Measurements from ENCODE around the gene KCNJ10.
"Not testable (repeated sequence)": the region's sequence is repeated elsewhere in the genome, so short reads cannot be mapped to it uniquely, and the experiment has no call there.

Gene KCNJ10

DNA sequence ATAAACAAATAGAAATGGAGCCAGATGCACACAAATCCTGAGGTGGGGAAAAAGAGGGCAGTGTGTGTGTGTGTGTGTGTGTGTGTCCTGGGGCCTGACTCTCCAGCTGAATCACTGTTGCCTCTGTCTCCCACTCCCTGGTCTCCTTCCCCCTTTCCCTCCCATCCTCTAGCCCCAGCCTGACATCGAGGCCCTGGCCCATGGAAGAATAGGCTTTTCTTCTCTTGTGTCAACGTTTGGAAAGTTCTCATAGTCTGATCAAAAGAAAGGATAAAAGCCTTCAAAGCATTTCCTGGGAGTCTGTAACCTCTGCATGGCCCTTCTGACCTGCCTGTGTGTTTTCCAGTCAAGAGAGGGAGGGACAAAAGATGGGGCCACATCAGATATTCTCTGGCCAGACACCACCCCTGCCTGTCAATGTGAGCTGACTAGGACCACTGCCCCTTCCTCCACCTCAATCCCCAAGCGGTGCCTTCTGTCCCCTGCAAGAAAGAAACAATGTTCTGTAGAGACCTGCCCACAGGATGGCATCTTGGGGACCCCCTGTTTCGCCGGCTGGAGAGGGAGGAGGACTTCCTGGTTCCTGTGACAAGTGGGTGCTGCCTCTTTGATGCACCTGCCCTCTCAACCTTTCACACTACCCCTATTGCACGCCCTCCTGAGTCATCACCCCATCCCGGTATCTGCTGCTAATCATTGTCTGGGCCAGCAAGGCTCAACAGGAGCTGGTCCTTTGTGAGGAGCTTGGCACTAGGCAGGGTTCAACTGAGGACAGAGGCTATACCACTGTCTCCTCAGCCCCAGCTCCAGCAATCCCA is 16.2 kb downstream of the KCNJ10 start:
- DNase-seq: no peak

DNA sequence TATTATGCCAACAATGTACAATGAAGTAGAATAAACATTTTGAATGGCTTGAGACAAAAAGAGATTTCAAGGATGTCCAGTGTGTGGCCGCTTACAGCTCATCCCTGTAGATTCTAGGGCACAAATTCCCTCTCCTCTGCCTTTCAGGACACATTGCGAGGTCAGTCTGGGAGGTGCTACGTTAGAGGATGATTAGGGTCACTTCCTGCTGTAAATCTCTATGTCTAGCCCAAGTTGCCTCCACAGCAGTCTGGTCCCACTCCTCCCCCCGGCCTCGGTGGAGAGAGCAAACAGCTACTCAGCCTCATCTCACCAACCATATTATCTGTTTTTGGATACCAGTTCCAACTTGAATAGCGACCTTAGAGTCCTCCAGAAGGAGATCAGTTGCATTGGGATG is 17.0 kb downstream of the KCNJ10 start:
- DNase-seq: no peak

DNA sequence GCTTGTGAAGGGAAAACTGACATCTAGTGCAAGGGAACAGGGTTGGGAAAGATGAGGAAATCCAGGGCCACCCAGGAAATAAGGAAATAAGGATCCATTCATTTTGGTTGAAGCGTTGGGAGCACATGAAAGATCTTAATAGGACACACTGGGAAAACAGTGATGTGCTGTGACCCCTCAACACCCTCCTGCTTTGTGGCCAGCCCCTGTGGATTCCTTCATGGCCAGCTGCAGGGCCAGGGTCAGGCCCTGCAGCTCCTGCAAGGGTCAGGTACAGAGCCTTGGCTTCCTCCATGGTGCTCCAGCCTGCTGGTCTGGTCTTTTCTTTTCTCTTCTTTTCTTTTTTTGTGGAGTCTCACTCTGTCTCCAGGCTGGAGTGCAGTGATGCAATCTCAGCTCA is 19.3 kb downstream of the KCNJ10 start:
- DNase-seq: no peak

DNA sequence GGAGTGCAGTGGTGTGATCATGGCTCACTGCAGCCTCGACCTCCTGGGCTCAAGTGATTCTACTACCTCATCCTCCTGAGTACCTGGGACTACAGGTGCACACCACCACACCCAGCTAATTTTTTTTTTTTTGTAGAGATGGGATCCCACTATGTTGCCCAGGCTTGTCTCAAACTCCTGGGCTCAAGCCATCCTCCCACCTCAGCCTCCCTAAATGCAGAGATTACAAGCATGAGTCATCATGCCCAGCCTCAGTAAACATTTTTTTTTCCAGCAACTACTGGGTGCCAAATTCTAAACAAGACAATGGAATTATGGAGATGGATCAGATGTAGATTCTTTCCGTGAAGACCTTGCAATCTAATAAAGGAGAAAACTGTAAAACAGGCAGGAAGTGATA is 19.8 kb downstream of the KCNJ10 start:
- not testable (repeated sequence) for DNase-seq

GRCh38 chr1:160049101-160049500 is 20.9 kb downstream of the KCNJ10 start:
- DNase-seq: no peak

GRCh38 chr1:160048335-160048734 is 21.6 kb downstream of the KCNJ10 start:
- no peak for DNase-seq

- DNase-seq: no peak
These were observed 22.6 kb downstream of the KCNJ10 start for GRCh38 chr1:160047111-160047991.

GRCh38 chr1:160046494-160047110 is 23.4 kb downstream of the KCNJ10 start:
- DNase-seq: peak; percentile 47

GRCh38 chr1:160045653-160046052 is 24.3 kb downstream of the KCNJ10 start:
- DNase-seq: no peak

- DNase-seq: no peak
These were observed 26.4 kb downstream of the KCNJ10 start for GRCh38 chr1:160043543-160043942.

- no peak for DNase-seq
These were observed 29.5 kb downstream of the KCNJ10 start for GRCh38 chr1:160040476-160040875.

DNA sequence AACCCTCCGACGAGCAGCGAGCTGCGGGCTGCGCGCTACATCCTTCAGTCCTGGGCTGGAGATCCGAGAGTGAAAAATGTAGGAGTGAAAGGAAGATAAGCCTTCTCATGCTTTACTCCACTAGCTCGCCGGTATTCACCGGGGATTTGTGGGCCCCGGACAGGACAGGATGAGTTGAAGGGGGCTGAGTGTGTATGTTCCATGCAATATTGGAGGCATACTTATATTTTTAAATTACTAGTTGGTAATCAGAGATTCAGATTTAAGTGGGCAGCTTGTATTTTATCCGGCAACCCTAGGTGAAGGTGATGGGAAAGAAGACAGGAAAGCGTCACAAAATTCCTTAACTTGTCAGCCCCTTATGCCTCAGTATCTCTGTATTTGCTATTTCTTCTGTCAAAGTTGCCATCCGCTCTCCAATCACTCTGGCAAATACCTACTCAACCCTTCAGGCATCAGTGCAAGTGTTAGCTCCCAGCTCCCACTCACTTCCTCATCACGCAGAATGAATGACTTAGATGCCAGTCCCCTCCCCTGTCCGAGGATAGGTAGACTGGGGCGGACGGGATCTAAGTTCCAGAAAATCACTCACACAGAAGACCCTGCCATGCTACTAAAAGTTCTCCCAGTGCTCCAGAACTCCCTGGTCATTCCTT is 37.7 kb downstream of the KCNJ10 start:
- DNase-seq: peak; percentile 53

DNA sequence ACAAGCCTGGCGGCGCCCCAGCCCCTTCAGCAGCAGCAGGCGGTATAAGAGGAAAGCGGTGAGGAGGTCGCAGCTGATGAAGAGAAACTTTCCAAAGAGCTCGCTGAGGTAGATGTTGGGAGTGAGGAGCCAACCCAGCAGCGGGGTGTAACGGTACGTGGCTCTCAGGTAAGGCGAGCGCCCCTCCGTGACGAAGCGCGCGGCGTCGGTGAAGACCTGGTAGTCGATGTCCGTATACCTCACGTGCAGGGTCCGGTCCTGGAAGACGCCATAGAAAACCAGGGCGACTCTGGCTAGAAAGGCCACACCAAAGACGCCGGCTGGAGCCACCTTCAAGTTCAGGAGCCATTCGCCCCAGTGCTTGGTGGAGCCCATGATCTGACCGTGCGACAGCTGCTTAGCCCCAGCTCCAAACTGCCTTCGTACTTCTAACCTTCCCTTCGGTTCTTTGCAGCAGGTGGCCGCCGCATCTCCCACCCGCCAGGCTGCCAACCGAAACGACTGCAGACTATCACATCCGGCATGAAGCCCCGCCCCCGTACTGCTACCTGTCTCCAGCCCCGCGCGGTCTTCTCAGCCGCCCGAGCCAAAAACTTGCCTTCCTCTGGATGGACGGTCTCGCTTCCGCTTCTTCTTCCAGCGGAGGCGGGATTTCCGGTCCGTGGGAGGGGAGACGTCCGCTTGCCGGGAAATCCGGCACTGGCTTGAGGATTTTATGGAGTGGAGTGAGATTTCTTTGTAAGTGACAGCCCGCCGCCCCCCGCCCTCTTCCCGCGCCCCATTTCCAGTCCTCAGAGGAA is 38.4 kb downstream of the KCNJ10 start, which contains the start of gene PIGM:
Gene PIGM (minus strand): TSS at position 626 of the 800 bp plus-strand sequence. CDS start 251 bp downstream, at position 375.
- DNase-seq: peak; percentile 99

DNA sequence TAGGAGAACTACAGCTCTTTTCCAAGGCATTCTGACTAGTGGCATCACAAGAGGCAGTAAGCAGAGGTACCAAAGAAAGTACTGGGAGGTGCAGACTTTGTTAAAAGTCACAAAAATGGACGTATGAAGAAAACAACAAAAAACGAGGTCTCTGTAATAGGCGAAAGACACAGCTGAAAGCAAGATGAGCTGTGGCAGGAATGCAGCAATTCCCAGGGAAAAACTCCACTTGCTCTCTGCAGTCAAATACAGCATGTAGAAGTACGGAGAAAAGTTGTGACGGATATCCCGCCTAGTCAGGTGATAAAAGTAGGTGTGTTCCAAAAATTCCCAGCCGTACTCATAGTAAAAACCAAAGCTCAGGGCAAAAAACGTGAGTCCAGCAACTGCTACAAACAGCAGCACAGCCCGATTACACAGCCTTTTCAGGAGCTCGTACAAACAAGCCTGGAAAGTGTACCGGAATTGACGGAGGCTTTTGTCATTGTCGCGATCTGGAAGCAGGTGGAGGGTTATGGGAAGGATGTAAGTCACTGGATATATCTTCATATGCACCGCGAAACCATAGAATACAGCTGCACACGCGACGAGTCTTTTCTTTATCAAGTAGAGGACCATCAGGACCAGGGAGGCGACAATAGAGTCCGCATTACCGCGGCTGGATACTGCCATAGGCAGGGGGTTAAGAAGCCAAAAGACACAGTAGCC is 39.1 kb downstream of the KCNJ10 start:
- no peak for DNase-seq

DNA sequence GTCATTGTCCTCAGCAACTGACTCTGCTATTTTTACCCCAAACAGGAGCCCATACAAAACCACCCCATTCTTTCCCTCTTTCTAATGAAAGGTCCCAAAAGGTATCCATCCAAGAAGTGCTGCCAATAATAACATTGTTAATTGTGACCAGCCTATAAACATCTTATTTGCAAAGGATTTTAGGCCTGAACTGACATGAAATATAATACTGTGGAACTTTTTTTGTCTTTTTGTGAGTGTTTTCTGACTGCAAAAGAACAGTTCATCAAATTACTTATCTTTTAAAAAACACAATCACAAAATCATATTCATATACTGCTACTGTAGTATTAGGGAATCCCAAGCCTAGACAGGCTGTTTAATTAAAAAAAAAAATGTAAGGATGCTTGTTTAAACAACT is 41.5 kb downstream of the KCNJ10 start:
- DNase-seq: no peak

DNA sequence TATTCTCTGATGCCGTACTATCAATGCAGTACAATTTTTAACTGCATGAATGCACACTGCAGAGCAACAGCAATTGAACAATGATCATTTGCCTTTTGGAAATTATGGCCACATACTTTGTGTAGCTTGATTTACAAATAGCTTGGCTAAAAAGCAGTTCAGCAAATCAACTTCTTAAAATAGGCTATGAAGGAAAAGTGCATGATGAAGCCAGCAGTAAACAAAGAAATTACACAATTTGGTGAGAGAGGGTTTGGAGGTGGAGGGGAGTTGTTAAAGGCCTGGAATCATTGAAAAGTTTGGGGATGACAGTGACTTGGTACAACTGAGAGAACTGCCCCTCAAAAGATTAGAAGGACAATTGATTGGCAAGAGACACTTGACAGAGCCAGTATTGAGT is 44.6 kb downstream of the KCNJ10 start:
- DNase-seq: no peak

DNA sequence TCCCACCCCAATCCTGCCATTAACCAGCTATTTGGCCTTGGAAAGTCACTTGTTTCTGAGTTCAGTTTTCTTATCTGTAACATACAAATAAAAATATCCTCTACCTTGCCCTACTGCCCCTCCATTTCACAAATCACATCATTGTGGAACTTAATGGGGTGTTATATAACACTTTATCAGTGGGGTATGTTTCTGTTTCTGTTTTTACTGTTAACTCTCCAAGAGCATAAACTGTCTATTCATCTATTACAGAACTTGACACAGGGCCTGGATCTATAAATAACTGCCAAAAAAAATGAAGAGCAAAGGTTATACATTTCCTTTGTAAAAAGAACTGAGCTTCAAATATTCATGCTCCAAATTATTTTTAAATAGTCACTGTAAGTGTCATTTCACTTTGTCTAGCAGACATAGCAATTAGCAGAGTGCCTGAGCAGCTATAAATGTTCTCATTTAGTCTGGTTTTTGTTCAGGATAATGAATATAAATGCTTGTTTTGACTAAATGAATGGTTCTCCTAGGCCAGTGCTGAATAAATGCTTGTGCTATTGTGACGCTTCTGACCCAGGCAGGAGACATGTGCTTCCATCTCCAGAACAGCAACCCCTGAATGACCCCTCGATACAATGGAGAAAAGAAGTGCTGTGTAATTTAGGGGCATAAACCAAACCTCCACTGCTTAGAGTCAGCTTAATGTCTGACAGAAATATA is 45.6 kb downstream of the KCNJ10 start:
- DNase-seq: no peak

DNA sequence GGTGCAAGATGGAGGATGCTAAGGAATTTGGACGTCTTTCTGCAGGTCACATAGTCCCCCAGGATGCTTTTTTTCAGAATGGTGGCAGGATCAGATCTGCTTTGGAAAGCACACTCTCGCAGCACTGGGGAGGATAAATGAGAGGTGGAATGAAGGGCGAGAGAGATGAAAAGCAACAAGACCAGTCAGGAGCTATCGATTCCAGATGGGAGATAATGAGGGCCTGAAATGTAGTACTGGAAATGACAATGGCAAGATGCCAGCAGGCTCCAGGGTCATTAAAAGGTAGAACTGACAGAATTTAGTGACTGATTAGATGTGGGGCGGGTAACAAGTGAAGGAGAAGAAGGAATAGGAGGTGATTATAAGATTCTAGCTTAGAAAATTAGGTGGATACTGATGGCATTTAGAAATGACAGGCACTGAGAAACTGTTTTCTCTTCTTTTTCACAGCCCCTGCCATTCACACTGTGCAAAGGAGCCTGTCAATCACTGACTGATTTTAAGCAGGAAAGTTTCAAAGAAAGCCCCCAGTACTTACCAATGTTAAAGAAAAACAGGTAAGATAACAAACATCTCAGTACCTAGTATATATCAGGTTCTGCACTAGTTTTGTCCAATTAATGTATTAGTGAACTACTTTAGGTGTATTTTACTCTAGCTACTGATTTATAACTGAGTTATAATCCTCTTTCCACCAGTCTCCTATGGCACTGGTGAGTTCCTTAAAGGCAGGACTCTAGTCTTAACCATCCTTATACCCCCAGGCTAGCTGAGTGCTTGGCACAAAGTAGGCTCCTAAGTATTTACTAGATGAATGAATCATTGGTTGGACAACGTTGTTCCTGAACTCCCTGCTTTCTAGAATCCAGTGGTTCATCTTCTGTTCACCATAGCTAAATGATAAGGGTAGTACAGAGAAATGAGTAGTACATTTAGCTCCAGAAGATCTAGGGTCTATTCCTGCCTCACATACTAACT is 47.3 kb downstream of the KCNJ10 start:
- peak; percentile 34 for DNase-seq

DNA sequence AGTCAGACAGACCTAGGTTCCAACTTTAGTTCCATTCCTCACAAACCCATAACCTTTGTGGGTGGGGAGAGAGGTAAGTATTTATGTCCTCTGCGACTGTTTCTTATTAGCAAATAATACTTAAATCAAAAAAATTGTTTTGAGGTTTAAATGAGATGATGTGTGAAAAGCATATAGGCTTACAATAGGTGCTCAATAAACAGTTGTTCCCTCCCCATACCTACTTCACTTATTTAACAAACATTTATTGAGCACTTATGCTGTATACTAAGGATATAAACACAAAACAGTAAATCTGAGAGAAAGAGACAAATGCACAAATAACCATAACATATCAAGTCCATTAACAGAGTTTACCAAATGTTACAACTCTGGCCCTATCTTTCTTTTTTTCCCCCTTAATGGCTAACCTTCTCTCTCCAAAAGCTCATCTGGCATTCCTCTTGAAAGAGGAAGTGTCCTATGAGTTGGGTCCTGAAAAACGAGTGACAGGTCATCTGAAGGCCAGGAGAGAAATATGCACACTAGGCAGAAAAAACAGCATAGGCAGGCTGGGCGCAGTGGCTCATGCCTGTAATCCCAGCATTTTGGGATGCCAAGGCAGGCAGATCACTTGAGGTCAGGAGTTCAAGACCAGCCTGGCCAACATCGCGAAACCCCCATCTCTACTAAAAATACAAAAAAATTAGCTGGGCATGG is 48.4 kb downstream of the KCNJ10 start:
- DNase-seq: no peak
